ENCODE data around the gene GNAT1. TPM values are rescaled to one million over a fixed set of nuclear protein-coding genes. Genes with fewer than 3 reads are reported as not detected.

GNAT1 gene
- total RNA-seq, 3 donors from 2014 or later: not detected

DNA sequence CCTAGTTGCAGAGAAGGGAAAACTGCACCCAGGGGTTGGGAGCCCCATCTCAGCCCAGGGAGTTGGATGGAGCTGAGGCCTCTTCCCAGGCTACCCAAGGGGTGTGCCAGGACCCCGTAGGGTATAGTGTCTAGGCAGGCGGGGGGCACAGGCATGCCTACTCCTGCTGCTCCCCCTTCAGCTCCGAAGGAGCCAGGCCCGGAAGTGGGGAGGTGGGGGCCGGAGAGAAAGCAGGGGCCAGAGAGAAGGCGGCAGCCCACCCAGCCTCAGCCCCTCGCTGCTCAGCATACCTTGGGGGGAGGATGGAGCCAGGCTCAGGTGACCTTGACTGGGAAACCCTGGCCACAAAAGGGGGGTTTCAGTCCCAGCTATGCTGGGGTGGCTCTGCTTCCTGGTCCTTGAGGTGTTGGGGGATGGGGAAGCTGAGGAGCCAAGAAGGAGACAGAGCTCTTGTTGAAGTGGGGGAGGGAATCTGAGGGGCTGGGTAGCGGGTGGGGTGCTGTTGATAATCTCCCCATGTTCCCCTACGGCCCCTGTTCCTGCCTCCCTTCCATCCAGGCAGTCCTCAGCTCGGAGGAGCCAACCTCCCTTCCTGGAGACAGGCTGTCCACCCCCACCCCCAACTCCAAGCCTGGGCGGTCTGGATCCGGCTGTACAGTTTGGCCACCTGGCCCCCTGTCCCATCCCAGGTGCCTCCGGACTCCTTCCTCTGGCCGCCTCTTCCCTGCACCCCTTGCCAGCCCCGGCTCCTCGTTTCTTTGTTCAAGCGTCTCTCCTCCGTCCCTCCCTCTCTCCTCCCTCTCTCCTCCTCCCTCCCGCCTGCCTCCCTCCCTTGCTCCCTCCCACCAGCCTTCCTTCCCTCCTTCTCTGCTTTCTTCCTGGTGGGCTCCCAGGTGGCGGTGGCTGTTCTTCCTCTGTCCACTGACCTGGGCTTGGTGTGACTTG, 34.6 kb upstream of the GNAT1 start:
- Mint-ChIP-seq H3K4me1 (ENCODE audit: low read depth) (peaks cover 8% of the 10 kb centered on the region), H3K4me3 (no peak overlapping the region), H3K9me3 (no peaks in the 10 kb centered on the region), H3K36me3 (ENCODE audit: insufficient read depth) (no peaks in the 10 kb centered on the region), H3K27me3 (ENCODE audit: low read depth) (peaks cover 32% of the 10 kb centered on the region)
- DNase-seq: no peak
- no peak for ATAC-seq

DNA sequence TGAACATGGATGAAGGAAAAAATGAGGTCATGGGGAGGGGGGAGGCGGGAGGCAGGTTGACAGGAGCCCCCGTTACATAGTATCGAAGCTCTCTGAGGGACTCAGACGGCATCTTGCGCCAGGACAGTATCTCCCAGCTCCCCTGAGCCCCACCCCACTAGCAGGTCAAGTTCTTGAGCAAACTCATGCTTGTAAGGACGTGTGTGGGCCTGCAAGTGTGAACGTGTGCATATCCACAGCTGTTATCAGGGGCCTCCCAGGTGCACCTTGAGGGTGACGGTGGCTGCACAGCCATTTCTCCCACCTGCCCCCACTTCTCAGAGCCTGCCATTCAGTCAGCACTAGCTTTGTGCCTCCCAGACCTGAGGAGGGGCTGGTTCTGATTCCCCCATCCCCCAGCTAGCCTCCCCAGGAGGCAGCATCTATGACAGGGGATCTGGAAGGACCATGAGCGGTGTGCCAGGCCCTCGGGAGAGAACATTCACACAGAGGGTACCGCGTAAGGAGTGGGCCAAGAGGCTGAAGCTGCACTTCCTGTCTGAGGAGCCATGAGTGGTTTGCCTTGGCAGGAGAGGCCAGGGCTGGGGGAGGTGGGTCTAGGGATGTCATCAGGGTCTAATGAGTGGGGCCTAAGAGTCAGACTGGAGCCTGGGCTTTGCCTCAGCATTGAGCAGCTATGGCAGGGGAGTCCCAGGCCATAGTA, 33.4 kb upstream of the GNAT1 start:
- no peak overlapping the region for H3K4me3 Mint-ChIP-seq
- DNase-seq (no peak), ATAC-seq (no peak)
- H3K9me3 Mint-ChIP-seq: no peaks in the 10 kb centered on the region
- peaks cover 8% of the 10 kb centered on the region for H3K4me1 Mint-ChIP-seq (ENCODE audit: low read depth)
- H3K36me3 Mint-ChIP-seq (ENCODE audit: insufficient read depth): no peaks in the 10 kb centered on the region
- peaks cover 32% of the 10 kb centered on the region for H3K27me3 Mint-ChIP-seq (ENCODE audit: low read depth)

DNA sequence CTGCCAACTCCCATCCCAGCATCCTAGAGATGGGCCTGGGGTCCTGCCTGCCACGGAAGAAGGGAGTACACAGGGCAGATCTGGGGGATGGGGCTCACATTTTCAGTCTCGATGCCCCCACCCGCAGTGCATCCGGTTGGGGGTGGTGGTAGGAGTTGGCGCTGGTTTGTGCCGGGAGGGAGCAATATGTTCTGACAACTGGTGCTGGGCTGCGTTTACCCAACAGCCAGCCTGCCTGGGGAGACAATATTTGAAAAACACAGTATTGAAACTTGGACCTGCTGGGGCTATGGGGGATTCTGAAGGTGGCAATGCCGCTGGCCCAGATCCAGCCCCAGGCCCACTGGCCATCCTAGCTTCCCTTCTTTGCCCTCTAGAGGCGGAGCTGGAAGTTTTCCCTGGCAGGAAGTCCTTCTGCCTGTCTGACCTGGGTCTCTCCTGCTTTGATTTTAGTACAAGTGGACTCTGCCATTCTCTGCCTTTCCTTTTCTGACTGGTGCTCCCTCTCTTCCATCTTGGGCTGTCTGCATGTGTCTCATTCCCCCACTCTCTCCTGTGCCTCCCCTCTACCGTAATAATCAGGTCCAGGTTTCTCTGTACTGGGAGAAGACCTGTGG, 32.8 kb upstream of the GNAT1 start:
- H3K9me3 Mint-ChIP-seq: no peaks in the 10 kb centered on the region
- no peaks in the 10 kb centered on the region for H3K36me3 Mint-ChIP-seq (ENCODE audit: insufficient read depth)
- DNase-seq (no peak), ATAC-seq (no peak)
- H3K4me3 Mint-ChIP-seq: no peak overlapping the region
- peaks cover 27% of the 10 kb centered on the region for H3K27me3 Mint-ChIP-seq (ENCODE audit: low read depth)
- H3K4me1 Mint-ChIP-seq (ENCODE audit: low read depth): peaks cover 8% of the 10 kb centered on the region

DNA sequence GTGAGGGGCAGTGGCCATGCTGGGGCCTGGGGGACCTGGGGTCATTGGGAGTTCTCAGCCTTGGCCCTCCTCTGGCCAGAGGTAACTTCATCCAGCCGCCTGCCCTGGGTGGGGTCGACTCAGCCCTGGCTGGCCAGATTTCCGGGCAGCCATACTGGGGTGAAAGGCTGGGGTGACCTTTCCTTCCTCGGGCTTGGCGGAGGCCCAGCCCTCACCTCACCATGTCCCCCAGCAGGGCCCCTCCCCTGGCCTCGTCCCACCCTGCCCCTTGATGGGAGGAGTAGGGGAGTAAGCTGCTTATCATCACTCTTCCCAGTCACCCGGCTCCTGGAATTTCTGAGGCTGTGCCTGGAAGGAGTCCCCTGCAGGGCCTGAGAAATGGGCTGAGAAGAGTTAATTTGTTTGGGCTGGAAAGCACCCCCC, 30.8 kb upstream of the GNAT1 start:
- no peak overlapping the region for H3K4me3 Mint-ChIP-seq
- DNase-seq (no peak), ATAC-seq (no peak)
- no peaks in the 10 kb centered on the region for H3K9me3 Mint-ChIP-seq
- H3K36me3 Mint-ChIP-seq (ENCODE audit: insufficient read depth): no peaks in the 10 kb centered on the region
- peaks cover 20% of the 10 kb centered on the region for H3K27me3 Mint-ChIP-seq (ENCODE audit: low read depth)
- peaks cover 5% of the 10 kb centered on the region for H3K4me1 Mint-ChIP-seq (ENCODE audit: low read depth)

DNA sequence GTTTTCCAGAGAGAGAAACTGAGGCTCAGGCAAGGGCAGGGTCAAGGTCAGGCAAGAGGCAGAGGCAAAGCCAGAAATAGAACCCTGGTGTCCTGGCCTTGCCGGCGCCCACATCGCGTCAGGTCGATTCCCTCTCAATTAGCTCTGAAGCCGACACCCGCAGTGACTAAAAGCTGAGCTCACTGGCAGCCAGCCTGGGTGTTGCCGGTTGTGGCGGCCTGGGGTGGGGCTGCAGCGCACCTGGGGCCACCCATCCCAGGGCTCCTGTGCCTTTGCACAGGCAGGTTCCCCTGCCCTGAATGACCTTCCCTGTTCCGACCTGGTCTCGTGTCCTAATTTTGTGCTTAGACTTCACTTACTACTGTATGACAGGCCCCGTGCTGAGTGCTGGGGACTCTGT, 30.1 kb upstream of the GNAT1 start:
- Mint-ChIP-seq H3K4me1 (ENCODE audit: low read depth) (no peaks in the 10 kb centered on the region), H3K36me3 (ENCODE audit: insufficient read depth) (no peaks in the 10 kb centered on the region), H3K9me3 (no peaks in the 10 kb centered on the region), H3K27me3 (ENCODE audit: low read depth) (peaks cover 13% of the 10 kb centered on the region), H3K4me3 (no peak overlapping the region)
- no peak for ATAC-seq
- DNase-seq: no peak

DNA sequence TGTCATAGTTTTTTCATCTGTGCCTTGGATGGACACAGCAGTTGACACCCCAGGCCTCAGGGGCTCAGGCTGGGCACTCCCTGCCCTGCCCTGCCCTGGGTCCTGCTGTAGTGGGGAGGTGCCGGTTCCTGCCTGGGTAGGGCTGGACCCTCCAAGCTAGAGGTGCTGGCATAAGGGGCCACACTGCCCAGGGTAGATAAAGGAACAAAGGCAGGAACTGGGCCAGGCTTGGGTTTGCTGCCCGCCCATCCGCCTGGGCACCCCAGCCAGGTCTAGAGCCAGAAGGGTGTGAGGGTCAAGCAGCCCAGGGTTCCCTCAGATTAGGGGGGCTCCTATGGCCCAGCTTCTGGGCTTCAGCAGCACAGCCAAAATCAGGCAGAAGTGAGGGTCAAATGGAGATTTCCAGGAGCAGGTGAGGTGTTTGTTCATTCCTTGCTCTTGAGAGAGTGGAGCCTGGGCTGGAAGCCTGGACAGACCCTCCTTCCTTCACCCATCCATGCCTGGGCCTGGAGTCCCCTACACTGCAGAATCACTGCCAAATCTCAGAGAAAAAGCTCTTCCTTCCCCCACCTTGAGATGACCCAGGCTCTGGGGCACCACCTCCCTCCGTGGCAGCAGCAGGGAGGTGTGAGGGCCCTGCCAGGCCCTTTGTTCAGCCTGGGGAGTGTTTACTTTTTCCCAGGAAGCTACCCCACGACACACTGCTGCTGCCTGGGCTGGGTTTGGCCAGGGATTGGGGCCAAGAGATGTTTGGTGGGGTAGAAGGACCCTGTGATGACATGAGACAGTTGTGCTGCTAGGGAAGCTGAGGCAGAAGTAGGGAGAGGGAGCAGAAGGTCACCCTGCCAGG, 29.2 kb upstream of the GNAT1 start:
- H3K9me3 Mint-ChIP-seq: no peaks in the 10 kb centered on the region
- no peaks in the 10 kb centered on the region for H3K36me3 Mint-ChIP-seq (ENCODE audit: insufficient read depth)

DNA sequence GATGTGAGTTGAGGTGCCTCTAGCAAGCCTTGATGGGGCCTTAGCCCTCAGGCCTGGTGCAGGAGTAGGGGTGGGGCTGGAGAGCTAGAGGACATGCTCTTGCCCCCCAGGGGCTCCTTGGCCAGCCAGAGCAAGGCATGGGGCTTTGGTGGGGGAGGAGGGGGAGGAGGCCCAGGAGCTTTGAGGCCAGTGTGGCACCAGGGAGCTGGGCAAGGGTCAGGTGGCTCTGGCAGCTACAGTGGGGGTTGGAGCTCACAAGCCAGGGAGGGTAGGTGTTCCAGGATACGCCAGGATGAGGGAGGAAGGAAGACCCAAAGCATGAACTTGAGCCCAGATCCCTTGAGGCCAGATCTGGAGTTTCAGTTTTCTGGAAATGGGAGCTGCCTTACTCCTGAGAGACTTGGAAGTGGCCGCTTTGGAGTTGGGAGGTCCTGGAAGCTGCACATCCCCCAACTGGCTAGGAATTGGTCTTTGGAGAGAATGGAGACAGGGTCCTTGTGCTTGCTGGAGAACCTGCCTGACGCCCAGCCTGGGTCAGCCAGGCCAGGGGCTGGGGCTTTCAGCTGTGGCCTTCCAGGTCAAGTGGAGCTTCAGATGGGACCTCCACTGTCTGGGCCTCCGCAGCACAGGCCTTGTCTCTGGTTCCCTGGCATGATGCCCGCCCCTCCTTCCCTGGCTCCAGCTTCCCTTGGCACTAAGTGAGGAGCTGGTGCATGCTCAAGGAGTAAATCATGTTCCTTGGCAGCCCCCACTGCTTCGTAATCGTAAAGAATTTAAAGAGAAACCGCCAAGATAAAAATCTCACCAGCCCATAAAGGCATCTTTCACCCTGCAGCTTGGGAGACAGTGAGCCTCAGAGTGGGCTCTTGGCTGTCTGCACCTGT, 27.6 kb upstream of the GNAT1 start:
- Mint-ChIP-seq H3K9me3 (no peaks in the 10 kb centered on the region), H3K4me3 (no peak overlapping the region), H3K36me3 (ENCODE audit: insufficient read depth) (no peaks in the 10 kb centered on the region), H3K27me3 (ENCODE audit: low read depth) (peaks cover 2% of the 10 kb centered on the region), H3K4me1 (ENCODE audit: low read depth) (no peaks in the 10 kb centered on the region)
- DNase-seq: no peak
- ATAC-seq: no peak

More for the DNA sequence above, 29.2 kb upstream of the GNAT1 start:
- ATAC-seq (no peak), DNase-seq (no peak)
- H3K4me1 Mint-ChIP-seq (ENCODE audit: low read depth): no peaks in the 10 kb centered on the region
- H3K27me3 Mint-ChIP-seq (ENCODE audit: low read depth): peaks cover 10% of the 10 kb centered on the region
- H3K4me3 Mint-ChIP-seq: no peak overlapping the region

DNA sequence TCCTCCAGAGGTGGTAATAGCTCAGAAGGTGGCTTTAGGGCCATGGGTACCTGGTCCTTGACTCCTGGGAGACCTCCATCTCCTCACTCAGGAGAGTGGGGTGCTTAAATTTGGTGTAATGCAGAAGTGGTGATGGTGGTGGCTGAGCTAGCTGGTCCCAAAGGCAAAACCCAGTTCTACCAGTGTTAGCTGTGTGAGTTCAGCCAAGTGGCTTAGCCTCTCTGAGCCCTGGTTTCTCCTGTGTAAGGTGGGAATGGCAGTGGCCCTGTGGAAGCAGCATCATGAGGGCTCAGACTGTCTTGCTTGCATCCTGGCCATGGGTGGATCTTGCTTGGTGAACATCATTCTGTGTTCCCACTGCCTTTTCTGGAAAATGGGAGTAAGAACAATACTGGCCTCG, 26.9 kb upstream of the GNAT1 start:
- DNase-seq: no peak
- ATAC-seq: peak in 1 of 2 donors; percentile 21
- H3K9me3 Mint-ChIP-seq: no peaks in the 10 kb centered on the region
- H3K4me1 Mint-ChIP-seq (ENCODE audit: low read depth): no peaks in the 10 kb centered on the region
- no peak overlapping the region for H3K4me3 Mint-ChIP-seq
- peaks cover 2% of the 10 kb centered on the region for H3K27me3 Mint-ChIP-seq (ENCODE audit: low read depth)
- no peaks in the 10 kb centered on the region for H3K36me3 Mint-ChIP-seq (ENCODE audit: insufficient read depth)

DNA sequence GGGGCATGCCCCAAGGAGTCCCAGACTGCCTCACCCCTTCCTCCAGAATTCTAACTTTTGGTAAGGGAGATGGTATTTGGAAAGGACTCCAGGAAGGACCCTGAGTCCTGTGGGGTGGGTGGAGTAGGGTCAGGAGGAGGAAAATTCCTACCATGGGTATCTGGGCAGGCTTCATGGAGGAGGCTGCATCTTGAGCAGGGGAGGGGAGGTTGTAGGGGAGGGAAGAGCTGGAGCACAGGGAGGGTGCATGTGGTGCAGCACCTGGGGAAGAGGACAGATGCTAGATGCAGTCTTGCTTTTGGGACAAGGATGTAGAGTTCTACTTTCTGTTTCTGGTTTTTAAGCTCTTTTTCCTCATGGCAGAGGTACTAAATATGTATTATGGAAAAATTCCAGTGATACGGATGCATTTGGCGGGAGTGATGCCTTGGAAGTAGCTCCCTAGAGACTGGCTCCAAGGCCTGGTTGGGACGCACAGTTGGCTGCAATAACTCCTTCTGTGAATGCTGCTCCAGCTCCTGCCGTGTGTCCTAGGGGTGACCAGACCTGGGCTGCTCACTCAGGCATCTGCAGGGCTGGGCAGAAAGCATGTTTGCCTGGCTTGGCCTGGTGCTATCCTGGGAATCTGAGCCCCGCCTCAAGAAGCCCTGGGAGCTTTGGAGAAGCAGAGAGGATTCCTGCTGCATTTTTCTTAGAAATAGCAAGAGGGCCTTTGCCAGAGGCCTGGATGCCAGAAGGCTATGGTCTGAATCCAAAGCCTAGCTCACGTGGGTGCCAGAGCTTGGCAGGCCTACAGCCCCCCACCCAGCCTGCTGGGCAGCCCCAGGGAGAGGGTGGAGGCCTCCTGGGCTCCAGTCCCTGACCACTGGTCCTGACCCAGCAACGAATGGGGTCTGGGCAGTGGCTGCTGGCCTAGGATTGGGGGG, 26.2 kb upstream of the GNAT1 start:
- Mint-ChIP-seq H3K4me3 (no peak overlapping the region), H3K4me1 (ENCODE audit: low read depth) (no peaks in the 10 kb centered on the region)

DNA sequence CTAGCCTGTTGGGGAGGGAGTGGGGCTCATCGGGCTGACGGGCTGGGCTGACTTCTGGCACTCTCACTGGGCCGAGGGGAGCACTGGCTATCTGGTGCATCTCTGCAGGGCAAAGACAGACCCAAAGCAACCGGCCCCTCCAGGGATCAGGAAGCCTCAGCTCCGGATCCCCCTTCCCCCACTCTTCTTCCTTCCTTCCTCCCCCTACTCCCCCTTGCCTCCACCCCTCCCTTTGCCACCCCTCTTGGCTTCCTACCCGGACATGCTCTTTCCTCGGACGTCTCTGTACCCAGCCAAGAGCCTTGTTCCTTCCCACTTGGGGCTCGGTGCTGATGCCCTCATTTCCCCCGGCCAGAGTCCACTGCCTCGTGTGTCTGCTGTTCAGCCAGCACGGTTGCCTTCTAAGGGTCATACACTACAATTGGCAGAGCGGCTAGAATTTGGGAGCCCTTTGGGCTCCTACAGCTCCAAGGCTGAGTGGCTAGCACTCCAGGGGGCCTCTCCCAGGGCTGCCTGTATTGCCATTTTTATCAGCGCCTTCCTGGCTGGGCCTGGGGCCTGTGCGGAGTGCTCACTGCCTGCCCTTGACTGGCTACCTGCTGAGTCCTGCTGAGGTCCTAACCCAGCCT, 25.4 kb upstream of the GNAT1 start:
- Mint-ChIP-seq H3K4me1 (ENCODE audit: low read depth) (no peaks in the 10 kb centered on the region), H3K4me3 (no peak overlapping the region), H3K9me3 (no peaks in the 10 kb centered on the region), H3K27me3 (ENCODE audit: low read depth) (peaks cover 2% of the 10 kb centered on the region), H3K36me3 (ENCODE audit: insufficient read depth) (no peaks in the 10 kb centered on the region)
- DNase-seq: no peak
- ATAC-seq: no peak

More for the DNA sequence above, 26.2 kb upstream of the GNAT1 start:
- ATAC-seq: no peak
- no peaks in the 10 kb centered on the region for H3K9me3 Mint-ChIP-seq
- peaks cover 2% of the 10 kb centered on the region for H3K27me3 Mint-ChIP-seq (ENCODE audit: low read depth)
- H3K36me3 Mint-ChIP-seq (ENCODE audit: insufficient read depth): no peaks in the 10 kb centered on the region
- no peak for DNase-seq

DNA sequence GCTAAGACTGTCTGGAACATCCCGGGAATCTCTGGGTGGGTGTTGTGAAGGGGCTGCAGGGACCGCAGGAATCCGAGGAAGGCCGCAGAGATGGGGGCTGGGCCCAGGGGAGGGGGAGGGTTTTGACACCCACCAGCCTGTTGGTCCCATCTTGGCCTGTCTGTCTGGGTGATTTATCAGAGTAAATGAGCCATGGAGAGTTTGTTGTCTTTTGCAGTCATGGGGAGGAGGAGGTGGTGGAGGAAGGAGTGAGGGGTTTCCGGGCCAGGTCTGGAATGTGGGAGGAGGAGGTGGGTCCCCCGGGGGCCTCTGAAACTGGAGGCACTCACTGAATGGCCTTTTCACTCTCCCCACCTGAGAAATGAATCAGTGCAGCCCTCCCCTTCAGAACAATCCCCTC, 24.8 kb upstream of the GNAT1 start:
- ATAC-seq (no peak), DNase-seq (no peak)
- Mint-ChIP-seq H3K4me1 (ENCODE audit: low read depth) (no peaks in the 10 kb centered on the region), H3K9me3 (no peaks in the 10 kb centered on the region), H3K27me3 (ENCODE audit: low read depth) (peaks cover 2% of the 10 kb centered on the region), H3K36me3 (ENCODE audit: insufficient read depth) (no peaks in the 10 kb centered on the region), H3K4me3 (no peak overlapping the region)
